SK-N-SH (cell line): Measurements from ENCODE around the gene DMD. TPM values are rescaled to one million over a fixed set of nuclear protein-coding genes. Genes with fewer than 3 reads are reported as not detected.

Experiments used
- CTCF ChIA-PET: fragments of 300-600, 350-600 bp; formaldehyde crosslinking; extraction: SDS; loops from one replicate; lab custom pipeline; 2021; lab: Yijun Ruan, JAX
- POLR2A ChIA-PET: fragments of 350-600 bp; sonication (Branson Sonifier 250); formaldehyde crosslinking; extraction: SDS; loops from one replicate; lab custom pipeline; 2020; ENCODE audit warnings: antibody characterized with exemption, inconsistent platforms; lab: Yijun Ruan, JAX
- DNase-seq: peaks from one replicate; pipeline ENCODE4 v3.0.0; 2012
- H2AFZ ChIP-seq: fragments of 200-600 bp; sonication (generic); 2 replicates; pipeline ENCODE4 v1.8.1; 2016; ENCODE audit warnings: antibody characterized with exemption, mild to moderate bottlenecking, low read depth
- H3F3A ChIP-seq: fragments of 200-600 bp; sonication (generic); replicated peaks from 2 replicates; pipeline ENCODE3; 2016; ENCODE audit warnings: antibody characterized with exemption, mild to moderate bottlenecking; ENCODE audit not compliant: insufficient read depth
- H3K27ac ChIP-seq, 2 experiments: fragments of 200-500 bp in 1 of 2; fragments of 200-600 bp in 1 of 2; sonication (Bioruptor generic) in 1 of 2; sonication (generic), shearing (Covaris generic) in 1 of 2; 2 replicates each; pipeline versions ENCODE4 v1.5.1 to v1.6.1; 2014 to 2016; ENCODE audit warnings: low read depth in 2 of 2, inconsistent platforms in 1 of 2, low read length in 1 of 2, mild to moderate bottlenecking in 1 of 2, mixed read lengths in 1 of 2
- H3K27me3 ChIP-seq: fragments of 200-600 bp; sonication (generic), shearing (Covaris generic); 2 replicates; pipeline ENCODE4 v1.6.1; 2016; ENCODE audit warnings: mixed run types; ENCODE audit not compliant: insufficient read depth
- H3K36me3 ChIP-seq, 2 experiments: fragments of 200-500 bp in 1 of 2; fragments of 200-600 bp in 1 of 2; sonication (Bioruptor generic) in 1 of 2; sonication (generic) in 1 of 2; replicated peaks in 1 of 2; 2 replicates each; pipeline versions ENCODE3 to v1.5.1; 2014 to 2016; ENCODE audit warnings: low read length in 1 of 2, mild to moderate bottlenecking in 1 of 2; ENCODE audit not compliant: insufficient read depth in 2 of 2, control insufficient read depth in 1 of 2
- H3K4me1 ChIP-seq, 2 experiments: fragments of 200-500 bp in 1 of 2; fragments of 200-600 bp in 1 of 2; sonication (Bioruptor generic) in 1 of 2; sonication (generic), shearing (Covaris generic) in 1 of 2; 2 replicates each; pipeline versions ENCODE4 v1.5.1 to v1.6.1; 2014 to 2016; ENCODE audit warnings: low read depth in 1 of 2, low read length in 1 of 2, mixed run types in 1 of 2; ENCODE audit not compliant: insufficient read depth in 2 of 2, control insufficient read depth in 1 of 2
- H3K4me2 ChIP-seq: fragments of 200-600 bp; sonication (generic), shearing (Covaris generic); 2 replicates; pipeline ENCODE4 v1.6.1; 2017; ENCODE audit warnings: mixed run types
- H3K4me3 ChIP-seq, 2 experiments: fragments of 200-500 bp in 1 of 2; fragments of 200-600 bp in 1 of 2; sonication (Bioruptor generic) in 1 of 2; sonication (generic), shearing (Covaris generic) in 1 of 2; 2 replicates each; pipeline versions ENCODE4 v1.5.1 to v1.8.1; 2014 to 2016; ENCODE audit warnings: low read depth in 2 of 2, inconsistent platforms in 1 of 2, low read length in 1 of 2, mild to moderate bottlenecking in 1 of 2, mixed read lengths in 1 of 2, moderate library complexity in 1 of 2
- H3K79me2 ChIP-seq: fragments of 200-600 bp; sonication (generic); 2 replicates; pipeline ENCODE4 v1.8.1; 2017; ENCODE audit warnings: mild to moderate bottlenecking; ENCODE audit not compliant: insufficient read depth
- H3K9ac ChIP-seq: fragments of 200-600 bp; sonication (generic); 2 replicates; pipeline ENCODE4 v1.6.1; 2017; ENCODE audit warnings: mixed run types
- H3K9me2 ChIP-seq: fragments of 200-600 bp; sonication (generic); 2 replicates; pipeline ENCODE4 v1.6.1; 2017; ENCODE audit warnings: mixed run types
- H3K9me3 ChIP-seq: fragments of 200-600 bp; sonication (generic); 2 replicates; pipeline ENCODE4 v1.6.1; 2017; ENCODE audit warnings: mixed run types, mild to moderate bottlenecking, moderate library complexity
- H4K20me1 ChIP-seq: fragments of 200-600 bp; sonication (generic); 2 replicates; pipeline ENCODE4 v1.6.1; 2017; ENCODE audit warnings: mild to moderate bottlenecking, mixed run types; ENCODE audit not compliant: insufficient read depth
- EP300 ChIP-seq, 2 experiments: IDR thresholded peaks; 2 replicates each; pipeline versions ENCODE4 v1.4.0 to v1.6.1; 2012; ENCODE audit warnings: borderline replicate concordance in 1 of 2, low read depth in 1 of 2, low read length in 1 of 2
- FOSL2 ChIP-seq: IDR thresholded peaks from 2 replicates; pipeline ENCODE4 v1.4.0; 2012; ENCODE audit warnings: low read depth, mild to moderate bottlenecking, moderate library complexity, borderline replicate concordance
- JUND ChIP-seq: IDR thresholded peaks from 2 replicates; pipeline ENCODE4 v1.4.0; 2012
- MEF2A ChIP-seq: IDR thresholded peaks from 2 replicates; pipeline ENCODE4 v1.4.0; 2012; ENCODE audit warnings: low read depth, borderline replicate concordance
- MXI1 ChIP-seq: IDR thresholded peaks from 2 replicates; pipeline ENCODE4 v1.6.1; 2012; ENCODE audit warnings: mild to moderate bottlenecking, low read depth, low read length, improper control_type of control experiment
- NRF1 ChIP-seq: IDR thresholded peaks from 2 replicates; pipeline ENCODE4 v1.6.1; 2012; ENCODE audit warnings: low read depth, mild to moderate bottlenecking, low read length
- RAD21 ChIP-seq: IDR thresholded peaks from 2 replicates; pipeline ENCODE4 v1.6.1; 2012; ENCODE audit warnings: mild to moderate bottlenecking, low read length
- REST ChIP-seq: IDR thresholded peaks from 2 replicates; pipeline ENCODE4 v1.6.1; 2012; ENCODE audit warnings: mild to moderate bottlenecking, low read depth, low read length, moderate library complexity
- RFX5 ChIP-seq: IDR thresholded peaks from 2 replicates; pipeline ENCODE4 v1.6.1; 2012; ENCODE audit warnings: mild to moderate bottlenecking, improper control_type of control experiment, low read length
- SIN3A ChIP-seq: IDR thresholded peaks from 2 replicates; pipeline ENCODE4 v1.6.1; 2012; ENCODE audit warnings: low read depth, mild to moderate bottlenecking, low read length, moderate library complexity, borderline replicate concordance
- TCF12 ChIP-seq: IDR thresholded peaks from 2 replicates; pipeline ENCODE4 v1.4.0; 2012
- TEAD4 ChIP-seq: IDR thresholded peaks from 2 replicates; pipeline ENCODE4 v1.4.0; 2012; ENCODE audit warnings: mild to moderate bottlenecking, borderline replicate concordance; ENCODE audit not compliant: insufficient read depth
- USF2 ChIP-seq: fragments of 150-350 bp; IDR thresholded peaks from 2 replicates; pipeline ENCODE4 v1.6.1; 2017; ENCODE audit warnings: antibody characterized with exemption, low read length, low read depth, borderline replicate concordance
- ZBTB33 ChIP-seq: IDR thresholded peaks from 2 replicates; pipeline ENCODE4 v1.4.0; 2012; ENCODE audit warnings: low read depth, borderline replicate concordance
- WGBS: methylation state at CpG from one replicate; pipeline ENCODE4 v1.1.6; 2017; ENCODE audit warnings: low lambda C conversion rate; 5-methylcytosine and 5-hydroxymethylcytosine counted together
- polyA plus RNA-seq, 3 experiments: library from polyadenylated mRNA; depleted of rRNA; stranded (reverse); fragments of >200 nt; gene quantifications; 2 replicates each; pipeline ENCODE4 v1.2.3, GENCODE V29; 2012

The DMD gene
- polyA plus RNA-seq, 1 of the 3 experiments (the other 2 are of a cell fraction), result 3.9 TPM

- no peak for TF ChIP-seq RFX5
- TF ChIP-seq, all 33 proteins: peak for 0
- H3F3A ChIP-seq, result no peaks in the 10 kb centered on the region
- no peaks in the 10 kb centered on the region for H3K9me2 ChIP-seq
- CTCF ChIA-PET, result no interaction called here
- no peak overlapping the region for H3K4me3 ChIP-seq
- no peaks in the 10 kb centered on the region for H3K27me3 ChIP-seq
- 7% methylated on average over 4 of the region's 4 CpGs for WGBS
- DNase-seq, result no peak
- H3K9ac ChIP-seq, result no peak overlapping the region
- POLR2A ChIA-PET, result no interaction called here
- no peaks in the 10 kb centered on the region for H3K36me3 ChIP-seq
- no peaks in the 10 kb centered on the region for H4K20me1 ChIP-seq
- no peaks in the 10 kb centered on the region for H3K4me1 ChIP-seq
- no peaks in the 10 kb centered on the region for H3K9me3 ChIP-seq
- H3K27ac ChIP-seq, result no peak overlapping the region
- H3K79me2 ChIP-seq, result no peaks in the 10 kb centered on the region
- H2AFZ ChIP-seq, result no peak overlapping the region
- no peak overlapping the region for H3K4me2 ChIP-seq
Observed at GRCh38 chrX:32397562-32398216, 813.7 kb downstream of the DMD start.

DNA sequence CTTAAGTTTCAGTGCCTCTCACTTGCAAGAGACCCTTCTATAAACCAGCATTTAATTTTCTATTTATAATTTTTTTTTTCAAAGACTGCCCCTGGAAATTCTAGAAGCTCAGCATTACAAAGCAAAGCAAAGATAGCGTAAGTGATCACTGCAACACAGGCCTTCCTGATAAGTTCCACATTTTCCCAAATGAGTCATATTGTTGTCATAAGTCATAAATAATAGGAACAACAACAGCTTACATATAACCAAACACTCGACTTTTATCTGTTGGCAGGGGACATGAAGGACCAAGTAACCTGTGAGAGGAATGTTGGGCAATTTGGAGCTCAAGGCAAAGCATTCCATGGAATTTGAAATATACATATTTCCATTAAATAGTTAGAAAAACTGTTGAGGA, 815.5 kb downstream of the DMD start:
- CTCF ChIA-PET, result interaction anchor here (0.7 to 1.0 kb wide), 3 partner anchors 12 to 40 kb away, joined by 3 to 4 read pairs (median 4); no protein-coding TSS in a partner anchor
- H4K20me1 ChIP-seq, result no peaks in the 10 kb centered on the region
- no peak overlapping the region for H3K4me3 ChIP-seq

More for the DNA sequence above, 815.5 kb downstream of the DMD start:
- H3K27ac ChIP-seq, result no peak overlapping the region; a peak in 1 of 4 replicates
- H3K36me3 ChIP-seq, result no peaks in the 10 kb centered on the region
- no peaks in the 10 kb centered on the region for H3K4me1 ChIP-seq
- no peaks in the 10 kb centered on the region for H3K9me2 ChIP-seq
- WGBS, result 44% methylated on average over 2 of the region's 2 CpGs
- H3K27me3 ChIP-seq, result no peaks in the 10 kb centered on the region
- no peaks in the 10 kb centered on the region for H3K9me3 ChIP-seq
- H3K79me2 ChIP-seq, result no peaks in the 10 kb centered on the region
- no peak for DNase-seq
- H2AFZ ChIP-seq, result no peak overlapping the region
- H3K9ac ChIP-seq, result no peak overlapping the region
- TF ChIP-seq JUND (no peak), MEF2A (no peak), EP300 (IDR thresholded peaks at IDR 0.05; ENCODE audit: borderline replicate concordance in 1 of 2, low read depth in 1 of 2, low read length in 1 of 2) (no peak), SIN3A (no peak), TCF12 (no peak), TEAD4 (no peak), FOSL2 (no peak), NRF1 (no peak), MXI1 (no peak), RAD21 (no peak), ZBTB33 (no peak), USF2 (no peak), REST (no peak)
- no peaks in the 10 kb centered on the region for H3F3A ChIP-seq
- POLR2A ChIA-PET, result no interaction called here
- no peak overlapping the region for H3K4me2 ChIP-seq
